GM19468 (cell line): Measurements from ENCODE around the gene RPL3.

Source experiments
- ATAC-seq: cut with Tn5 transposase; IDR thresholded peaks from one replicate; pipeline ENCODE4 v1.9.1; 2021; ENCODE audit warnings: mild to moderate bottlenecking, moderate library complexity, moderate number of reproducible peaks; ENCODE audit not compliant: unreplicated experiment; ENCODE audit errors: extremely low read depth

Gene RPL3

DNA sequence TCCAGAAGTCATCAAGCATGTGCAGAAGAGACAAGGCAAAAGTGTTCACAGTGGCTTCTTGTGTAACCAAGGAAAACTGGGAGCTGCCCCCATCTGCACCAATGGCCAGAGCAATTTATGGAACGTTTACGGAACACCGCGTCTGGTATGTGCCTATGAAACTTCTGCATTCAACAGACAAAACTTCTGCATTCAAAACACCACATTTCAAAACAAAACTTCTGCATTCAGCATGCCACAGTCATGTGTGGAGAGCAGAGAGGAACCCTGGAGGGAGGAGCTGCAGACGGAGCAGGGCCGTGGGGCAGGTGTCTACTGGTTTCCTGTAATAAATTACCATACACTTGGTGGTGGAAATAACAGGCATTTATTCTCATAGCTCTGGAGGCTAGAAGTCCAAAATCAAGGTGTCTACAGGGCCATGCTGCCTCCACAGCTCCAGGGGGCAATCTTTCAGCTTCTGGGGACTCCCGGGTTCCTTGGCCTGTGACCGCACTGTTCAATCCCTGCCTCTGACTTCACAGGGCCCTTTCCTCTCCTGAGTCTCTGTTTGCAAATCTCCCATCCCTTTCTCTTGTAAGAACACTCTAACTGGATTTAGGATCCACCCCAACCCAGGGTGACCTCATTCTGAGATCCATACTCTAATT lies 32.2 kb downstream of the RPL3 start:
- no peak for ATAC-seq

DNA sequence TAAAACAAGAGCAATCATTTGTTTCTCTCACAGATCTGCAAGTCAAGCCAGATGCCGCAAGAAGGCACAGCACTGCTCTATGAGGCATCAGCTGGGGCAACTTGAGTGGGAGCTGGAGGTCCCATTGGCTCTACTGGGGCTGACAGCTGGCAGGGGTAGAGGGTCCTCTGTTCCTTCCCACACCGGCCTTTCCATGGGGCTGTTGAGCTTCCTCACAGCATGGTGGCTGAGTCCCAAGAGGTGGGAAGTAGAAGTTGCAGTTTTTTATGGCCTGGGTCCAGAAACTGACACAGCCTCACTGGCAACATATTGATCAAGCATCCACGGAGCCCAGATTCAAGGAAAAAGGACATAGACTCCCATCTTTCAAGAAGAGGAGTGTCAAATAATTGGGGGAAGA lies 34.4 kb downstream of the RPL3 start:
- no peak for ATAC-seq

DNA sequence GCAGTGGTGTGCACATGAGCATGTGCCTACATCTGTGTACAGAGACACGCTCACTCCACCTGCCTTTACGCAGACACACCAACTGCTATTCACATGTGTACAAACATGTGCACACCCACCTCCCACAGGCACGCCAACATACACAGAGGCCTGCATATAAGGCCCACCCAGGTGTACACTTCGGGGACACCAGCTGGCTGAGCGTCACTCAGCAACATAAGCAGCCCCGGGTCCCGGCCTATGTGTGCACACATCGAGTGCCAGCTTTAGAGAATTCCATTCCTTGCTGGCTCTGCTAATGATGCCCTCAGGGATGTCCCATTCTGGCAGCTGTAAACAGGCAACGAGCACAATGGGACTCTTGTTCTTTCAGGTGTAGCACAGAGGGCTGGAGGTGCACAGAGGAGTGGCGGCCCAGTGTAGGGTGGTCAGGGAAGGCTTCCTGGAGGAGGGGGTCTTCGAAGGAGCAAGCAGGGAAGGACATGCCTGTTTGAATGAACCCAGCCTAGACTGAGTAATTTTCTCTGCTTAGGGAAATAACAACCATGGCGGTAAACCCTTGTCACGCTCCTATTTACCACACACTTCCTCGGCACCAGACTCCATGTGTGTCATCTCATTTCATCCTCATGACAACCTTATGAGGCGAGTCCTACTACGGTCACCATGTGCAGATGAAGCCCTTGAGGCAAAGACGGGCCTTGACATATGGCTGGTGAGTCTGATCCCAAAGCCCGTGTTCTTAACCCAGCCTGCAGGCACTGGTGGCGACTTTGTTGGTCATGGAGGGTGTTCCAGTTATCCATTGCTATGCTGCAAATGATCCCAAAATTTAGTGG lies 35.1 kb downstream of the RPL3 start:
- no peak for ATAC-seq

DNA sequence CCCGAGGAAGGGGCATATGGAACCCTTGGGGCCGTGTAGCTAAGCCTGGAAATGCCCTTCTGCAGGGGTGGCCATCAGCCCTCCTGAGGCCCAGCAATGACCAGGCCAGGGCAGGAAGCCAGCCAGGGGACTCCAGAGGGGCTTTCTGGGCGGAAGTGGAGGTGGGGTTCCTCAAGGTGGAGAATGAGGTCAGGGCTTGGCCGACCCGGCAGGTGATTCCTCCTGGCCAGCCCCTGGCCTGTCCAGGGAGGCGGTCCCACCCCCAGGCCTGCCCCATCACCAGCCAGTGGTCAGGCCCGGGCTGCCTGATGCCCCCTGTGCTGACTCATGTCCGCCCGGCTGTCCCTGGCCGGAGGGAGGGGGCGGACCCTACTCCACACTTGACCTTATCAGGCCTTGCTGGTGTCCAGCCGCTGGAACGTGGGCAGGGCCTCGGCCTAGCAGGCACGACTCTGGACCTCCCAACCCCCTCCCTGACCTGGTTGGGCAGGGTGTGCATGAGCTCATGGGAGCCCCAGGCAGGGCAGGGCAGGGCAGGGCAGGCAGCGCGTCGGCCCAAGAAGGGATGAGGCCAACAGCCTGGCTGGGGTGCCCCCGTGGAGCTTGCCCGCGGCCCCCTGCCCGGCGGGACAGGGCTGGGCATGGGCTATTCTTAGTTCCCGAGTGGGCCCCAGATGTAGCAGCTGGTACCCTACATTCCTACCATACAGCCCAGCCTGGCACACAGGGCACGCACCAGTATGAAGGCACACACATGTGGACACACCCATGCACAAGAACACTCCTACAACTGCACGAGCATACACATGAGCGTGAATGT lies 35.9 kb downstream of the RPL3 start:
- ATAC-seq: no peak

DNA sequence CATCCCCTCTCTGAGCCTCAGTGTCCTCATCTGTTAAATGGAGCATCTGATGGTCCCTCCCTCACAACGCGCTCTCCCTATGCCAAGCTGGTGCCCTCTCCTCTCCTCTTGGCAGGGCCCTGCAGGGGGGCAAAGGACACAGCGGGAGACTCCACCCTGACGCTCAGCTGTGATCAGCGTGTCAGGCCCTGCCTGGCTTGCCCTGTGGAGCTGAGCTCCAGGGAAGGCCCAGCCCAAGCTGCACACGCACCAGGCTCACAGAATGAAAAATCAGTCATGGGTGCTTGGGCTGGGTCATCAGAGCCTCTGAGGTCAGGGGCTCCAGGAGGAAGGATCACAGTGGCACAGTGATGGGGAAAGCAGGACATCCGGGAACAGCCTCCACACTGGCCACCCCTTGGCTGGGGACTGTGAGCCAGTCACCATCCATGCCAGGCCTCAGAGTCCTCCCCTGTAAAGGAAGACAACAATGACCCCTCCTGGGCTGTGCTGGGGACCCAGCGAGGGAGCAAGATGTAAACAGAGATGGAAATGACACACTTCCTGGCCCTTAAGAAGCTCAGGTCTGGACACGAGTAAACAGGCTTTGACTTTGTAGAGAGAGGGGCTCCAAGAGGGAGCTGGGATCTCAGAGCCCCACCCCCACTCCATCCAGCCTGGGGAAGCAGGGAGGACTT lies 36.6 kb downstream of the RPL3 start:
- no peak for ATAC-seq

DNA sequence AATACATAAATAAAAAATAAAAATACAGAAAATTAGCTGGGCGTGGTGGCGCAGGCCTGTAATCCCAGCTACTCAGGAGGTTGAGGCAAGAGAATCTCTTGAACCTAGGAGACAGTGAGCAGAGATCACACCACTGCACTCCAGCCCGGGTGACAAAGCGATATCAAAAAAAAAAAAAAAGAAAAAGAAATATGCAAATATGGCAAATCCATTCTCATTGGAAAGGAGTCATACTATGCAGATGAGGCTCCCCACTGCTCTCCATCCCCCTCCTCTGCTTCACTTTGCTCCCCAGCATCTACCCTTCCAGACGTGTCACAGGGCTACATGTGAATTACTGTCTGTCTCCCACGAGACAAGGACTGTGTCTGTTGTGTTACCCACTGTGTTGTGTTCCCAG lies 38.3 kb downstream of the RPL3 start:
- no peak for ATAC-seq

DNA sequence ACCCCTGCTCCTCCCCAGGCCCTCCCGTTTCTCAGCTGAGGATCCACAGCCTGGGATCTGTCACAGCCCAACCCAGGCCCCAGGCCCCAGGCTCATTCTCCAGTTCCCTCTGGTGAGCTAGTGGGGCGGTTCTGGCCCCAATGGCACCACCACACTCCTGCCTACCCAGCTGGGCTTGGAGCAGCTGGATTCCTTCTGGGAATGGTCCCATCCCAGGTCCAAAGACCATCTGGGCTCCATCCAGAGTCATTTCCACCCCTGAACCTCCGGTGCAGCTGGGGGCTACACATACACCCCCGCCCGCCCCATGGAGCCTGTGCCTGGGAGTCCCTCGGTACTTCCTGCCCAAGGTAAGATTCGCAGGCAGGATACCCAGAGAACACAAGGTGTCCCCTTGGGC lies 39.2 kb downstream of the RPL3 start:
- ATAC-seq: no peak

DNA sequence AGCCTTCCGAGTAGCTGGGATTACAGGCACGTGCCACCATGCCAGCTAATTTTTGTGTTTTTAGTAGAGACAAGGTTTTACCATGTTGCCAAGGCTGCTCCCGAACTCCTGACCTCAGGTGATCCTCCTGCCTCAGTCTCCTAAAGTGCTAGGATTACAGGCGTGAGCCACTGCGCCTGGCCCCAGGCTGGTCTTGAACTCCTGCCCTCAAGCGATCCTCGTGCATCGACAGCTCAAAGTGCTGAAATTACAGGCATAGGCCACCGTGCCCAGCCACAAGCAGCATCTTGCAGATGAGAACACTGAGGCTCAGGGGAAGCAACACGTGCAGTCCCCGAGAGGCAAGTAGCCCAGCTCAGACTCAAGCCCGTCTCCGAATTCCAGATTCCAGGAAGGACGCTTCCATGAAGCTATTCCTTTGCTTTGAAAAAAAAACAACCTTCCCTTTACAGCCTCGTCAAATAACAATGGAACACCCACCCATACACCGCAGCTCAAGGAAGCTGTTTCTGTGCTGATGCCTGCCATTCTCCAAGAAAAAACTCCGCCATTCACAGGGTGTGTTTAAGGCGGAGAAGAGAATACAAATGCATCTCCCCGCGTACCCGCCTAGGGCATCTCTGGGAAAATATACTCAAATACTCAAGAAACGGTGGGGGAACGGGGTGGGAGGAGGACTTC lies 40.1 kb downstream of the RPL3 start:
- no peak for ATAC-seq

DNA sequence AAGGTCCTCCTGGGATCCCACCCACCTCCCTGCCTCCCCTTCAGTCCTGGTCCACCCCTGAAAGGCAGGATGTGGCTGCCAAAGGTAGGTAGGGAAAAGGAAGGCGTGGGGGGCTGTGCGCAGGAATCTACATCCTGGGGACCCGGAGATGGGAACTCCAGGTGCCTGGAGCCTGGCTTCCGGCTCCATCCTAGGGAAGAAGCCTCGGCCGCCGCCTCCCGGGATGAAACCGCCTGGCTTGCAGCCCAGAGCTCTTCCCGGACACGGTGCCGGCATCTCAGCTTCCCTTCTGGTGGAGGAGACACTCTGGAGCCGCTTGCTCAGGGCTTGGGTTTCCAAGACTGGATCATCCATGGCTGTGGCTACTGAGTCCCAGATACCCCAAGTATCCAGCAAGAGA lies 41.4 kb downstream of the RPL3 start:
- ATAC-seq: no peak

DNA sequence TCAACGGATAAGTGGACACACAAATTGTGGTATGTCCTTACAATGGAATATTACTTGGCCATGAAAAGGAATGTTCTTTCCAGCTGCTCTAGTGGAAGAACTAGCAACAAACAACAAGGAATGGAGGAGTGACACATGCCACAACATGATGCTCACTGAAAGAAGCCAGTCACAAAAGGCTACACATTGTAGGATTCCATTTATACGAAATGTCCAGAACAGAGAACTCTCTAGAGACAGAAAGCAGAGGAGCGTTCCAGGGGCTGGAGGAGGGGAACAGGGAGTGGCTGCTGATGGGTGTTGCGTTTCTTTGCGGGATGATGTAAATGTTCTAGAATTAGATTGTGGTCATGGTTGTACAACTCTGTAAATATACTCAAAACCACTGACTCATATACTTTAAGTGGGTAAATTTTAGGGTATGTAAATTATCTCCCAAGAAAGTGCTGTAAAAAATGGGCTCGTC lies 42.2 kb downstream of the RPL3 start:
- no peak for ATAC-seq

DNA sequence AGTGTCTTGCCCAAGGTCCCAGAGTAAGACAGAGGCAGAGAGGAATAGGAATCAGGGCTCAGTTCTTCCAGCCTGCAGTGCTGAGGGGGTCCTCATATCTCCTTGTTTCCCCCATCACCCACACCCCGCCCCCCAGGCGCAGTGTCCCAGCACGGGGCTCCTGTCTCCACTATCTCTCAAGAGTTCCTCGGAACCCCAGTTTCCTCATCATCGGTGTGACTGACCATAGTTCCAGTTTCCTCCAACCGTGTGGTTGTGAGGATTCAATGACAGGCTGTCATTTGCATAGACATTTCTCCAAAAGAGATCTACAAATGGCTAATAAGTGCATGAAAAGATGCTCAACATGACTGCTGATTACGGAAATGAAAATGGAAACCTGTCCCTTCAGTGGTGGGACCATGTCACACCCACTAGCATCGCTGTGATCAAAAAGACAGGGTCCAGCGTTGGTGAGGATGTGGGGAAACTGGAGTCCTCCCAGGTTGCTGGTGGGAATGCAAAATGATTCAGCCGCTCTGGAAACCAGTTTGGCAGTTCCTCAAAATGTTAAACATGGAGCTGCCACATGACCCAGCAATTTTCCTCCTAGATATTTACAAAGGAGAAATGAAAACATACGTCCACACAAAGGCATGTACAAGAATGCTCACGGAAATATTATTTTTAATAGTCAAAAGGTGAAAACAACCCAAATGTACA lies 42.8 kb downstream of the RPL3 start:
- no peak for ATAC-seq

DNA sequence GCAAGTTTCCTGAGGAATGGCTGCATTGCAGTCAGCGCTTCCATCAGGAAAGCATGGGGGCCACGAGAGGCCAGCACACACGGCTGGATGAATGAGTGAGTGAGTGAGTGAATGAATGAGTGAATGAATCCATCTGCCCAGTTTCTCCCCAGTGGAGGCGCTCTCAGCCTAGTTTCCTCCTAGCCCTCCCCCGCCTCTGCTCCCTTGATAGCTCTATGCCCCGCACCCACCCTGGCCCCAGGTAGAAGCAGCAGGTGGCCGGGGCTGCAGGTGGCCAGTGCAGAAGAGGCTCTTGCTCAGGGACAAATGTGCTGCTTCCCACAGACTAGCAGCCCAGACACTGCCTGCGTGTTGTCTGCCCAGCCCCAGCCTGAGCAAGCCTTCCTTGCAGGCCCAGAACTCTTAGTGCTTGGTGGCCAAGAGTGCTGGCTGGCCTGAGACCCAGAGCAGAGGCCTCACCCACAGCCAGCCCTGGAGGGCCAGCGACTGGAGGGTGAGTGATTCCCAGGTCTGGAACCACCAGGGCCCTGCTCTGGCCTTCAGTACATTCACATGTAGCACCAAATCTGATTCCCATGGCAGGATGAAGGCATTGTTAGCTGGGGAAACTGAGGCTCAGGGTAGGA lies 43.5 kb downstream of the RPL3 start:
- ATAC-seq: no peak

DNA sequence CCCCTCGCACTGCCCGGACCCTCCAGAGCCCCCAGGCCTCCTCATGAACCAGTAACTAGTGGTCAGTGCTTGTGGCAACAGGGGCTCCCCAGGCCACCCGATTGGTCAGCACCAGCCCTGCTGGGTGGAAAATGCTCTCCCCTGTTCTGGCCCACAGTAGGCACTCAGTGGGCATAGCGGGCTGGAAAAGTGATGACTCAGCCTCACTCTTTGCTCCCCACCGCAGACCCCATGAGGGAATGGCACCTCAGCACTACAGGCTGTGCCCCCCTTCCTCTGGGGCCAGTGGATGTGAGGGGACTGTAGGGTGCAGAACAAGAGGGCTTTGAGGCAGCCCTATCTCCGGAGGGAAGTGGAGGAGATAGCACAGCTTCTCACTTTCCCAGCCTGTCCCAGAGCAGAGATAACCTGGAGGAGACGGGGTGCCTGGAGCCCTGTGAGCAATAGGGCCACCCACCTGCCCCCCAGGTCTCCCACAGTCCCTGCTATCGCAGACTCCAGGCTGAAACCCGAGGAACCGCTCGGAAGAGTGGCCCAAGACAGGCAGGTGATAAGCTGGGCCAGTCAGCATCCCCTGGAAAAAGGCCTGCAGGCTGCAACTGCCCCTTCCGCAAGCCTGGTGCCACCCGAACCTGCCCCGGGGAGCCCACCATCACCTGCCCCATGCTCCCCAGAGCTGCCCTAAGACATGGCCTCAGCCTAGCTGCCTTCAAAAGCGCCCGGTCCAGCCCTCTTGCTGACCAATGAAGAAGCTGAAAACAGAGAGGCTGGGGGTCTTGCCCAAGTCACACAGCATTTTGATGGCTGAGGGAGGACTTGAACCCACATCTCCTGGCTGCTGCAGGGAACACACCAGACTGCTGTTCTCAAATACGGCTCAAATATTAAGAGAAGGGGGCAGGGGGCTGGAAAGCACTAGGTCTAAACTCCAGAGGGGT lies 45.2 kb downstream of the RPL3 start:
- ATAC-seq: no peak

DNA sequence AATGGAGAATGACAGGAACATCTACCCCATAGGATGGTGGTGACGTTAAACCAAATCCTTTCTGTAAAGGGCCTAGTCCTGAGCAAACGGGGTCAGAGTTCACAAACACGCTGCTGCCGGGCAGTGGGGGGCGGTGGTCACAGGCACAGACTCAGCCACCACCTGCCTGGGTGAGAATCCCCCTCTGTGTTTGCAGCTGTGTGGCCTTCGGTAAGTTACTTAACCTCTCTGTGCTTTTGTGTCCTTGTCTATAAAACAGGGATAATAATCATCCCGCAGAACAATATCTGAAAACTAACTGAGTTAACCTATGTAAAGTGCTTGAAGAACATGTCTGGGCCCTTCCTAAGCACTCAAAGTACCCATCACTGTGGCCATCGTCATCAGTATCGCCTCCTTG lies 48.6 kb downstream of the RPL3 start:
- no peak for ATAC-seq

DNA sequence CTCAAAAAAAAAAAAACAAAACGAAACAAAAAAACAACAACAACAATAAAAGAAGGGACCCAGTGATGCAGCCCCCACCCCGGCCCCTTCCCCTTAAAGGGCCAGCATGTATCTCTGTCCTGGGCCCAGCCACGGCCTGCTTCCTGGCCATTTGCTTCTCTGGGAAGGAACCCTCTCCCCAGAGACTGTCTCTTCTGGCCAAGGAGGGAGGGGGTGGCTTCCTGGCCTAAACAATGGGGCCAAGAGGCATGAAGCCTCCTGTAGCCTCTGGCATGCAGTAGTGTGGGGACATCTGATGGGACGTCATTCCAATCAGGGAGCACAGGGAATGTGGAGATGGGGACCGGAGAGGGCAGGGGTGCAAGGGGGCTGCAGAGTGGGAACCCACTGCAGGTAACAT lies 49.1 kb downstream of the RPL3 start:
- ATAC-seq: no peak

DNA sequence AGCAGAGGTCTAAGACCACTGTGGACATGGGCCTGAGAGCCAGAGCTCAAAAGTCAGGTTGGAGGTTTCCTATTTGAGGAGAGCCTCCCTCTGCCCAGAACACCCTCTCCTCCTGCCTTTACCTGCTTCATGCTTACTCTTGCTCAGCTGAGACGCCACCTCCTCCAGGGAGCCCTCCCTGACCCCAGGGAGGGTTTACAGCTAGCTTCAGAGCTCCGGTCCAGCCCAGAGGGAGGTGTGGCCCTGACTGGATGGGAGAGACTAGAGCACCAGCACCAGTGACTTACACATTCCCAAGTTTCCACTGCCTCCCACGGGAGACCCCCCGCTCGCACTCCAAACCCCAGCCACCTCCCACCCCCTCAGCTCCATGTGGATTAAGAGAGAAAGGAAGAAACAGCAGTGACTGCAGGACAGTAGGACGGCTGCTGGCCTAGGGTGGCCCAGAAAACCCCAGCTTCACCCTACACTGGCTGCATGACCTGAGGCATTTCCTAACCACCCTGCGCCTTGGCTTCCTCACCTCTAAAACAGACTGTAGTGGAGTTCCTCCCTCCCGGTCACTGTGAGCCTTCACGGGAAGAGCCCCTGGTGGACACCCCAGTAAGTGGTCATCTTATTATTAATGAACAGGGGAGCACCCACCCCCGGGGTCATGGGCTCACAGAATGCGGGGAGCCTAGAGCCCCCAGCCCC lies 50.2 kb downstream of the RPL3 start:
- no peak for ATAC-seq

DNA sequence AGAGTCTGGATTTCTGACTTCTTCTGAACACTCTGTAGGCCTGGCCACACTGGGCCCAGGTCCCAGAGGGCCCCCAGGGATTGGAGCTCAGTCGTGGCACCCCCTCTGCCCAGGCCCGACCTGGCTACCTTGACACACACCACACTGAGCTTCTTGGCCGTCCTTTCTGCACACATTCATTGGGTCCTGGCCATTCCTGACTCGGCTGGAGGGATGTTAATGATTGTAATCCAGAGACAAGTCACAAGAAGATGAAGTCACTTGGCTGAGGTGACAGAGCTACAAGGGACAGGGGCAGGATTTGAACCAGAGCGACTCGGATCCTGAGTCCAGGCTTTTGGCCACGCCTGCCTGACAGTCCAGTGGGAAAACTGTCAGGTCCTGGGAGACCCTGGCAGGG lies 50.8 kb downstream of the RPL3 start:
- ATAC-seq: no peak
